Thyroid gland (tissue), 4 donors: ENCODE data around the gene PLA2G2C.

Experiments used
- POLR2A ChIP-seq, 2 donors: fragments of 450-650 bp; IDR thresholded peaks; one replicate each; pipeline ENCODE4 v1.6.1; 2017; ENCODE audit warnings: antibody characterized with exemption in 2 of 2, mild to moderate bottlenecking in 2 of 2, moderate library complexity in 1 of 2
- TF ChIP-seq, protein P1 (sequence below), 6 experiments: fragments of 200-600 bp in 3 of 6; fragments of 450-650 bp in 3 of 6; sonication (generic) in 3 of 6; IDR thresholded peaks; one replicate each; pipeline ENCODE4 v1.5.1; 2016 to 2019; ENCODE audit warnings: antibody characterized with exemption in 6 of 6, mild to moderate bottlenecking in 2 of 6, inconsistent platforms in 1 of 6, moderate library complexity in 1 of 6

GRCh38 chr1:20188455-20188817 is 2.1 kb upstream of the PLA2G2C start:
- TF ChIP-seq, protein P1, sequence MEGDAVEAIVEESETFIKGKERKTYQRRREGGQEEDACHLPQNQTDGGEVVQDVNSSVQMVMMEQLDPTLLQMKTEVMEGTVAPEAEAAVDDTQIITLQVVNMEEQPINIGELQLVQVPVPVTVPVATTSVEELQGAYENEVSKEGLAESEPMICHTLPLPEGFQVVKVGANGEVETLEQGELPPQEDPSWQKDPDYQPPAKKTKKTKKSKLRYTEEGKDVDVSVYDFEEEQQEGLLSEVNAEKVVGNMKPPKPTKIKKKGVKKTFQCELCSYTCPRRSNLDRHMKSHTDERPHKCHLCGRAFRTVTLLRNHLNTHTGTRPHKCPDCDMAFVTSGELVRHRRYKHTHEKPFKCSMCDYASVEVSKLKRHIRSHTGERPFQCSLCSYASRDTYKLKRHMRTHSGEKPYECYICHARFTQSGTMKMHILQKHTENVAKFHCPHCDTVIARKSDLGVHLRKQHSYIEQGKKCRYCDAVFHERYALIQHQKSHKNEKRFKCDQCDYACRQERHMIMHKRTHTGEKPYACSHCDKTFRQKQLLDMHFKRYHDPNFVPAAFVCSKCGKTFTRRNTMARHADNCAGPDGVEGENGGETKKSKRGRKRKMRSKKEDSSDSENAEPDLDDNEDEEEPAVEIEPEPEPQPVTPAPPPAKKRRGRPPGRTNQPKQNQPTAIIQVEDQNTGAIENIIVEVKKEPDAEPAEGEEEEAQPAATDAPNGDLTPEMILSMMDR (IDR thresholded peaks at IDR 0.05) = no peak
- TF ChIP-seq POLR2A (IDR thresholded peaks at IDR 0.05) = no peak
